Effector memory CD4-positive, alpha-beta T cell (primary cell): ENCODE measurements around the gene PGLYRP1.

Experiments
- DNase-seq, 3 donors: peaks; one replicate each; pipeline ENCODE4 v3.0.0-alpha.2; 2020
- H3K27ac ChIP-seq: 2 replicates; pipeline ENCODE4 v1.7.0; 2013; ENCODE audit warnings: mild to moderate bottlenecking, low read length, moderate library complexity; ENCODE audit not compliant: insufficient read depth, poor library complexity, severe bottlenecking
- H3K27me3 ChIP-seq: replicated peaks from 2 replicates; pipeline ENCODE4 v1.7.0; 2013; ENCODE audit warnings: mild to moderate bottlenecking, low read length; ENCODE audit not compliant: insufficient read depth, control insufficient read depth, poor library complexity, severe bottlenecking
- H3K36me3 ChIP-seq: 2 replicates; pipeline ENCODE4 v1.7.0; 2013; ENCODE audit warnings: mild to moderate bottlenecking, low read length, moderate library complexity; ENCODE audit not compliant: control insufficient read depth, insufficient read depth
- H3K4me1 ChIP-seq: 2 replicates; pipeline ENCODE4 v1.7.0; 2013; ENCODE audit warnings: low read length, mild to moderate bottlenecking; ENCODE audit not compliant: control insufficient read depth, insufficient read depth, poor library complexity, severe bottlenecking
- H3K4me3 ChIP-seq: 2 replicates; pipeline ENCODE4 v1.7.0; 2013; ENCODE audit warnings: low read length, low read depth, mild to moderate bottlenecking; ENCODE audit not compliant: insufficient read depth, poor library complexity, severe bottlenecking
- H3K9me3 ChIP-seq: 2 replicates; pipeline ENCODE4 v1.7.0; 2013; ENCODE audit warnings: mild to moderate bottlenecking, low read length, moderate library complexity; ENCODE audit not compliant: control insufficient read depth

The PGLYRP1 gene

DNA sequence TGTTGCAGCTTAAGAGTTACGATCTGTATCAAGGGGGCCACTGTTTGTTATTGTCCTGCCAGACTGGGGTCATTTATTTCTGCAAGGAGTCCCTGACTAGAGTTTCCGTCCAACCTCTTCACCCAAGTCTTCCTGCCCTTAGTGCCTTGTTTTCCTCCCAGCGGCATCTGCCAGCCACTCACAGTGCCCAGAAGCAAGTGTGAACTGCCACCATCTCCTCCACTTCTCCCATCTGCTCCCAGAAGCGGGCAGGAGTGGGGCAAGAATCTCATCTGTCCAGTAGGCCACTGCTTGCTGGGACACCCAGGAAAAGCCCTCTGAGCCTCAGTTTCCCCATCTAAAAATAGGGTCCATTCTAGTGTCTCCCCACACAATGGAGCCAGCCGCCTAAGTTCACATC lies 53.2 kb downstream of the PGLYRP1 start:
- Histone ChIP-seq H3K27ac (no peak overlapping the region), H3K4me1 (peaks cover 2% of the 10 kb centered on the region), H3K9me3 (no peaks in the 10 kb centered on the region), H3K36me3 (no peaks in the 10 kb centered on the region), H3K27me3 (peaks cover 29% of the 10 kb centered on the region), H3K4me3 (no peak overlapping the region)
- DNase-seq, result no peak
